Activated CD8-positive, alpha-beta memory T cell treated with anti-CD3 and anti-CD28 coated beads, Interleukin-2, amount 10 ng/mL, durations not matched to agents 7 days and 5 days (primary cell): Measurements from ENCODE around the gene MAP7. TPM values are rescaled to one million over a fixed set of nuclear protein-coding genes. Genes with fewer than 3 reads are reported as not detected.
"Not testable (repeated sequence)": the region's sequence is repeated elsewhere in the genome, so short reads cannot be mapped to it uniquely, and the experiment has no call there.

Experiments used
- ATAC-seq: fragments of 150-1000 bp; cut with Tn5 transposase; one replicate; pipeline ENCODE4 v1.10.0; 2021; ENCODE audit warnings: moderate library complexity
- CTCF ChIA-PET: fragments of 350-600 bp; sonication (Branson Sonifier 250); formaldehyde crosslinking; loops from one replicate; lab custom pipeline; 2021; ENCODE audit warnings: antibody characterized with exemption; lab: Charles Lee
- DNase-seq: peaks from one replicate; pipeline ENCODE4 v3.0.0-alpha.2; 2020
- H3K27ac Mint-ChIP-seq: one replicate; pipeline ENCODE4 v1.8.0; 2021; ENCODE audit warnings: mild to moderate bottlenecking, mixed read lengths
- H3K27me3 Mint-ChIP-seq: one replicate; pipeline ENCODE4 v1.8.0; 2021; ENCODE audit warnings: mixed read lengths
- H3K36me3 Mint-ChIP-seq: one replicate; pipeline ENCODE4 v1.8.0; 2021; ENCODE audit warnings: mild to moderate bottlenecking, mixed read lengths
- H3K4me1 Mint-ChIP-seq: one replicate; pipeline ENCODE4 v1.8.0; 2021; ENCODE audit warnings: mixed read lengths
- H3K4me3 Mint-ChIP-seq: one replicate; pipeline ENCODE4 v1.8.0; 2021; ENCODE audit warnings: mild to moderate bottlenecking, moderate library complexity, mixed read lengths
- H3K9me3 Mint-ChIP-seq: one replicate; pipeline ENCODE4 v1.8.0; 2022; ENCODE audit warnings: low read depth, mixed read lengths
- total RNA-seq, 2 experiments: library from RNA; stranded (reverse); gene quantifications; one replicate each; pipeline ENCODE4 v1.2.3, GENCODE V29; 2021

MAP7 gene
- total RNA-seq, 2 experiments from 2014 or later = 0.29 to 0.59 TPM

DNA sequence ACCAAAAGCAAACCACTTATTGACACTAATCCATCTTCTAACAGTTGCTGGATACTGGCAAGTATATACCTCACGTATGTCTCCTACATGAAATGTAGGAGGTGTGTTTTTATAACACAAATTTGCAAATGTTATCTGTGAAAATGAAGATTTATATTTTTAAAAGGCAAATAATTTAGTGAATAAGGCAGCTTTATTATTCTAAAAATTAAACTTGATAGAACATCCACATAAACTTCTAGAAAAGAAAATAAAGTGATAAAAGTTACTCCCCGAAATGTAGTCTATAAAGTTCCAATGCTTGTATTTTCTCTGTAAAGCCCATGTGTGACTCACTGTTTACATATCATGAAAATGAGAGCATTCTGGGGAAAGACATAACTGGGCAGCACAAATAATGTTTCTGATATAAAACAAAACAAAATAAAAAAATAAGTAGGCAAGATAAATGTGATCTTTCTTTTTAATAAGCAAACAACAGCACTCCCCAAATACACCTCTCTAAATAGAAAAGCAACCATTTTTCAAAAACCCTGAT is 84.4 kb downstream of the MAP7 start:
- ATAC-seq (no peak), DNase-seq (no peak)
- no peak overlapping the region for H3K27ac Mint-ChIP-seq
- no peak overlapping the region for H3K4me3 Mint-ChIP-seq
- peaks cover 50% of the 10 kb centered on the region for H3K27me3 Mint-ChIP-seq
- H3K4me1 Mint-ChIP-seq = peaks cover 10% of the 10 kb centered on the region
- H3K36me3 Mint-ChIP-seq = no peaks in the 10 kb centered on the region
- H3K9me3 Mint-ChIP-seq = no peaks in the 10 kb centered on the region
- CTCF ChIA-PET = no interaction called here

DNA sequence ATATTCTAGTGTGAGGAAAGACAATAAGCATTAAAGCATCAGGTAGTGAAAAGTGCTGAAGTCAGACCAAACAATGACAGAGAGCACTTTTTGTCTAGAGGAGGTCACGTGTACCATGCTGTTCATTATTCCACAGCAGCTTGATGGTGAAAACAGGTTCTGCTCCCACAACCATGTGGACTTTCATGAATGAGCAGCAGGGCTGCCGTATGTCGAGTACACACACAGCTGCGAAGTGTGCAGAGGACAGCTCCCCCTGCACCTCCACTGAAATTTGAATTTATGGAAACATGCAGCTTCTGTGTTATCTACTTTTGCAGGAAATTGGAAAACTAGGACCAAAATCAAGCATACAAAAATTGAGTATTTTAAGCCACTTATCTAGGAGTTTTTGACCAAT is 85.3 kb downstream of the MAP7 start:
- Mint-ChIP-seq H3K9me3 (no peaks in the 10 kb centered on the region), H3K4me3 (no peak overlapping the region), H3K27ac (no peak overlapping the region), H3K27me3 (peaks cover 48% of the 10 kb centered on the region), H3K36me3 (no peaks in the 10 kb centered on the region), H3K4me1 (peaks cover 10% of the 10 kb centered on the region)
- ATAC-seq = no peak
- CTCF ChIA-PET = no interaction called here
- no peak for DNase-seq

DNA sequence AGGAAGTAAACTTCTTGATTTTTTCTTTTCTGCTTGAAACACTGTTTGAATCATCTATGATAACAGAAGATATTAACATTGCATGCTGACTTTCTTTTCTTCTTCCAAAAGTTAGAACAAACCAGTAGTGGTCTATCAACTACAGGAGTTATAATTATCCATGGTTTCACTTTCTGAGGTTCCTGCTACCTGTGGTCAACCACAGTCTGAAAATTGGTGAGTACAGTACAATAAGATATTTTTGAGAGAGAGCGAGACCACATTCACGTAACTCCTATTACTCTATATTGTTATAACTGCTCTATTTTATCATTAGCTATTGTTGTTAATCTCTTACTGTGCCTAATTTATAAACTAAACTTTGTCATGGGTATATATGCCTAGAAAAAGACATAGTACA is 86.1 kb downstream of the MAP7 start:
- no peaks in the 10 kb centered on the region for H3K36me3 Mint-ChIP-seq
- H3K4me3 Mint-ChIP-seq = no peak overlapping the region
- ATAC-seq = no peak
- DNase-seq = no peak
- no peak overlapping the region for H3K27ac Mint-ChIP-seq
- H3K9me3 Mint-ChIP-seq = no peaks in the 10 kb centered on the region
- H3K27me3 Mint-ChIP-seq = peaks cover 53% of the 10 kb centered on the region
- CTCF ChIA-PET = no interaction called here
- H3K4me1 Mint-ChIP-seq = peaks cover 10% of the 10 kb centered on the region

DNA sequence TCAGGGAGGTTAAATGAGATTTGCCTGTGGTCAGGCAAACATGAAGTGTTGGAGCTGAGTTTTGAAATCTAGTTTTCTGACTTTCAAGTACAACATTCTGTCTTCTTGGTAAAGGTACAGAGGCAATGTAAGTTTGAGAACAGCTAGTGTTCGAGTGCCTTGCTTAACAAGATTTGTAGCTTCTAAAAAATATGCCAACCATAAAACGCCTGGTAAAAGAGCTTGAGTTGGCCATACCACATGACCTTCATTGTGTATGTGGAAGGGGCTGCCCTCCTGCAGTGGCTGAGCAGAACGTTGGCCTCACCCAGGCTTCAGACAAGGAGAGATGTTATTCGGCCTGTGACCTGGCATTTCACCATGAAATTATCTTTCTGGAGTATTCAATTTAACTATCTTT is 86.5 kb downstream of the MAP7 start:
- Mint-ChIP-seq H3K9me3 (no peaks in the 10 kb centered on the region), H3K36me3 (no peaks in the 10 kb centered on the region), H3K4me1 (peaks cover 10% of the 10 kb centered on the region), H3K4me3 (no peak overlapping the region), H3K27me3 (peaks cover 56% of the 10 kb centered on the region), H3K27ac (no peak overlapping the region)
- ATAC-seq (no peak), DNase-seq (no peak)
- CTCF ChIA-PET = no interaction called here

DNA sequence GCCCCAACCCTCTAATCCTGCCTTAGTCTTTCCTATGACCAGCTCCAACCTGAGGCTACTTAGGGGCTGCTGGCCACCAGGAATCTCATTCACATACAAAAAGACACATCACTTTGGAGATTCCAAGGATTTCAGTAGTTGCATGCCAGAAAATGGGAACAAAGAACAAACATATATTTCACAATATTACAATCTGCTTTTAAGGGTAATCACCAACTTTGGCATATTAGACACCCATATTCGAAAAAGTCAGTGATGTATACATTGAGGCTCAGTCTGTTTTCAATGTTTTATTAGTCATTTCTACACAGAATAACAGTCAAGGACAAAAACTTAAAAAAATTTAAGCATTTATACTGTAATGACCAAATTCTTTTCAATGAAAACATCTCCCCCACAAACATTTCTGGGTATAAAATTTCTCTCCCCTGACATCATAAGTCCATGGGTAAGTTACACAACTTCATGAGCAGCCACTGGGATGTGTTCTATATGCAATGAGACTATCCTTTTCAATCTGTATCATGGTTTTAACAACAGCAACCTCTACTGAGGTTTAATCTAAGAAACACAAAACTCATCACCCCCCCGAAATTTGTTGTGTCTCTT is 103.5 kb downstream of the MAP7 start:
- CTCF ChIA-PET = no interaction called here
- DNase-seq (no peak), ATAC-seq (no peak)
- Mint-ChIP-seq H3K27ac (no peak overlapping the region), H3K4me1 (no peaks in the 10 kb centered on the region), H3K36me3 (no peaks in the 10 kb centered on the region), H3K4me3 (no peak overlapping the region), H3K9me3 (no peaks in the 10 kb centered on the region), H3K27me3 (peaks cover 33% of the 10 kb centered on the region)

DNA sequence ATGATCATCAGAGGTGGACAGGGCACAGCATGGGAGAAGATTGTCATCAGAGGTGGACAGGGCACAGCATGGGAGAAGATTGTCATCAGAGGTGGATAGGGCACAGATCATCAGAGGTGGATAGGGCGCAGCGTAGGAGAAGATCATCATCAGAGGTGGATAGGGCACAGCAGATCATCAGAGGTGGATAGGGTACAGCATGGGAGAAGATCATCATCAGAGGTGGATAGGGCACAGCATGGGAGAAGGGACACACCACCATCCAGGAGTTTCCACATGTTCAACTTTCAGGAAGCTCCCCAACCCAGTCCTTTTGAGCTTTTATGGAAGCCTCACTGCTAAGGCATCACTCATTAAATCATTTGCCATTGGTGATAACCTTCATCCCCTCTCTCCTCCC is 104.1 kb downstream of the MAP7 start:
- H3K9me3 Mint-ChIP-seq = no peaks in the 10 kb centered on the region
- peaks cover 31% of the 10 kb centered on the region for H3K27me3 Mint-ChIP-seq
- CTCF ChIA-PET = no interaction called here
- no peak overlapping the region for H3K27ac Mint-ChIP-seq
- no peaks in the 10 kb centered on the region for H3K4me1 Mint-ChIP-seq
- DNase-seq (no peak), ATAC-seq (no peak)
- no peak overlapping the region for H3K4me3 Mint-ChIP-seq
- H3K36me3 Mint-ChIP-seq = no peaks in the 10 kb centered on the region

DNA sequence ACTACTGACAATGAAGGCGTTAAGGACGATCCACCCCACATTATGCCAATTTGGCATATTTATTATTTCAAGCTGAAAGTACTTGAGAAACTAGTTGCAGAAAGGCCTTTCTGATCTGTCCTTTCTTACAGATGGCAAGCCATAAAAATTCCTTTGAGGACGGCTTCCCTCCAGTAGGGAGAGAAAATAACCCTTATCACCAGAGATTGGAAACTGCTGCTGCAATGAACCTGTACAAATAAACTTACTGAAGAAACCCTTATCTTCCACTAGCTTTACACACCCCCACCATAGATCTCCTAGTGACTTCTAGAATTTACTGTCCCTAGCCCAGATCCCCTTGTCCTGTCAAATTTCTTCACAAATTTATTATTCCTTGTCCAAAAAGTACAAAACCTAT is 105.2 kb downstream of the MAP7 start:
- H3K27me3 Mint-ChIP-seq = peaks cover 31% of the 10 kb centered on the region
- H3K27ac Mint-ChIP-seq = no peak overlapping the region
- H3K4me1 Mint-ChIP-seq = no peaks in the 10 kb centered on the region
- no peak overlapping the region for H3K4me3 Mint-ChIP-seq
- DNase-seq (no peak), ATAC-seq (no peak)
- CTCF ChIA-PET = no interaction called here
- no peaks in the 10 kb centered on the region for H3K36me3 Mint-ChIP-seq
- H3K9me3 Mint-ChIP-seq = no peaks in the 10 kb centered on the region

DNA sequence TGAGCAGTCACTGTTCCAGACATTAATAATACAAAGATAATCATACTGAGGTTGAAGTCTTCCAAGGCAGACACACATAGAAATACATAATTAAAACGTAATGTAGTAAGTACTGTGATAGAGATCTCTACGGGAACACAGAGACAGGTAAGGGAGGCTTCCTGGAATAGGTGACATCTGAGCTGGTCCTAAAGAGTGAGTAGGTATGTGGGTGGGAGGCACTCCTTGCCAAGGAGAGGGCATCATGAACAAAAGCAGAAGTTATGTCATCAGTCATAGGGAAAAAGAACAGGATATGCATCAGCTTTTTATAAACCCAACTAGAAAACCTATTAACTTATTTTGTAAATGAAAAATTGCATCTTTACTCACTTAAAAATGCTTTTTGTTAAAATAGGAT is 110.0 kb downstream of the MAP7 start:
- DNase-seq (no peak), ATAC-seq (no peak)
- Mint-ChIP-seq H3K36me3 (no peaks in the 10 kb centered on the region), H3K27ac (no peak overlapping the region), H3K4me1 (no peaks in the 10 kb centered on the region), H3K4me3 (no peak overlapping the region), H3K9me3 (no peaks in the 10 kb centered on the region), H3K27me3 (peaks cover 11% of the 10 kb centered on the region)
- CTCF ChIA-PET = no interaction called here

DNA sequence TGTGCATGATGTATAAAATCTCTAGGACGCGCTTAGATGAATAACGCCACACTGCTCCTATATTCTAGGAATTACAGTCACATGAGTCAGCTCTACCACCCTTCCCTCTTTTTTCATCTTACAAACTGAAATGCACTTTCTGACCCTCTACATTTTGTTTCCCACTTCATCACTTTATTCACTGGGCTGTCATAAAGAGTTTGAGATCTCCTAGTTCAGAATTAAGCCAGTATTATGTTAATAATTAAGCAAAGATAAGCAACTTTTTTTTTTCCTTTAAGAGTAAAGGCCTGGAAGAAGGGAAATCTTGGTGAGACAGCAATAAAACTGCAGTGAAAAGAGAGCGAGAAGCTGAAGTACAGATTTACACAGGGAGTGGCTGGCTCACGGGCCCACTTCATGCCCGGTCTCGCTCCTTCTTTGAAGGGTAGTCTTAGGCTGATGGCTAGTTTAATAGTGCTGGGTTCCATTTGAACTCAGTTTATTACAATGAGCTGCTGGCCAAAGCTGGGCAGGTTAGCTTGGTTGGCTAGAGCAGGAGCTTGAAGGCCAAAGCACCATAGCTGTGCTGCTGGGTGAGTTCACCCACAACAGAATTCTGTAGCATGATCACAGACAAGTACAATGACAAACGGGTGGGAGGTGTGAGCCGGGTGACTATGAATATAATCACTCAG is 110.6 kb downstream of the MAP7 start:
- Mint-ChIP-seq H3K36me3 (no peaks in the 10 kb centered on the region), H3K4me3 (no peak overlapping the region), H3K4me1 (no peaks in the 10 kb centered on the region), H3K27me3 (peaks cover 6% of the 10 kb centered on the region), H3K9me3 (no peaks in the 10 kb centered on the region), H3K27ac (no peak overlapping the region)
- ATAC-seq (no peak), DNase-seq (no peak)
- CTCF ChIA-PET = no interaction called here

DNA sequence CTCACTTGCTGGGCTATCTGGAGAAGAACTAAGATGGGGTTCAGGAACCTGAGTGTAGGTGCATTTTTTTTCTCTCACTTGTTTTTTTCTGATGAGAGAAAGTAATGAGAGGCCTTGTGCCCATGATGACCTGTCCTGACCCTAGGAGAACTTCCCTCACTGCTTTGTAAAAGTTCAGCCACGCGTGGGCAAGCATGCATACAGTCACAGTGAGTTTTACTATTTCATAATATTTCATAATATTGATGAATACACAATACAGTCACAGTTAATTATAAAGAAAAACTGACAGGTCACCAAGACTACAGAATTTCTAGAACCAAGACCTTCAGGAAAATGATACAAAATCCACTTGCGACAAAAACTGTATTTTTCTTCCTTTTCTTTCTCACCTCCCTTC is 111.8 kb downstream of the MAP7 start:
- H3K4me1 Mint-ChIP-seq = no peaks in the 10 kb centered on the region
- no peak overlapping the region for H3K4me3 Mint-ChIP-seq
- DNase-seq (no peak), ATAC-seq (no peak)
- CTCF ChIA-PET = no interaction called here
- no peak overlapping the region for H3K27ac Mint-ChIP-seq
- H3K27me3 Mint-ChIP-seq = peaks cover 8% of the 10 kb centered on the region
- H3K9me3 Mint-ChIP-seq = no peaks in the 10 kb centered on the region
- H3K36me3 Mint-ChIP-seq = no peaks in the 10 kb centered on the region

DNA sequence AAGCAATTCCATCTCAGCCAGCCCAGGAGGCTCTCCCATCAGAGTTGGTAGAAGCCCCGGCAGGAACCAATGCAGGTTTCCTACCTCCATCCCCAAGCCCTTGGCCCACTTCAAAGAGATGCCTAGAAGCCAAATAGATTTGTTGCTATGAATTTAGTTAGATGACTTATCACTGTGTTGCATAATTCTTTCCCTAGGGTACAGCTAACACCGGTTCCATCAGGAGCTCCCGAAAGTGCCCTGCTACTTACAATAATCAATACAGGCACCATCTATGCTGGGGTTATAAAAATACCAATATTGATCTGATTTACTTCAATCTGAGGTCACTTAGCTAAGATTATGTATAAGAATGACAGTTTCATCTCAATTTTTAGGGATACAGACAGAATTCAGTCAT is 113.0 kb downstream of the MAP7 start:
- ATAC-seq (no peak), DNase-seq (no peak)
- H3K9me3 Mint-ChIP-seq = no peaks in the 10 kb centered on the region
- no peak overlapping the region for H3K27ac Mint-ChIP-seq
- H3K4me1 Mint-ChIP-seq = no peaks in the 10 kb centered on the region
- no peak overlapping the region for H3K4me3 Mint-ChIP-seq
- H3K36me3 Mint-ChIP-seq = no peaks in the 10 kb centered on the region
- peaks cover 12% of the 10 kb centered on the region for H3K27me3 Mint-ChIP-seq
- CTCF ChIA-PET = no interaction called here

DNA sequence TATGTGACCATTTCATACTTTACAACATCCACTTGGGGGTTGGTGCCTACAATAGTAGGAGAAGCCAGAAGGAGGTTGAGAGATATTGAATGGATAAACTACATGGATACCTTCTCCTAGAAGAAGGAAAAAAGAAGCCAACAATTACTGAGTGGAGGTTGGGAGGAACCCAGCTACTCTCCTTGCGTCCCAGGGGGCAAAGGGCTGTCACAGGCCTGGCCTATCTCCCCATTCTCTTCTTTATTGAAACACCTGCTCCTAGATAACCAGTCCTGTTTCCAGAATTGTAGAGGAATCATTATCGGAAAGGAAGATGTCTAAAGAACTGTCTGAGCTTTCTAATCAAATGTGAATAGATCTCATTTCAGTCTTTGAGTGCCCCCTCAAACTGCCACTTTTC is 115.1 kb downstream of the MAP7 start:
- ATAC-seq (no peak), DNase-seq (no peak)
- Mint-ChIP-seq H3K4me3 (no peak overlapping the region), H3K4me1 (no peaks in the 10 kb centered on the region), H3K9me3 (no peaks in the 10 kb centered on the region), H3K27ac (no peak overlapping the region), H3K27me3 (peaks cover 21% of the 10 kb centered on the region), H3K36me3 (no peaks in the 10 kb centered on the region)
- CTCF ChIA-PET = no interaction called here

DNA sequence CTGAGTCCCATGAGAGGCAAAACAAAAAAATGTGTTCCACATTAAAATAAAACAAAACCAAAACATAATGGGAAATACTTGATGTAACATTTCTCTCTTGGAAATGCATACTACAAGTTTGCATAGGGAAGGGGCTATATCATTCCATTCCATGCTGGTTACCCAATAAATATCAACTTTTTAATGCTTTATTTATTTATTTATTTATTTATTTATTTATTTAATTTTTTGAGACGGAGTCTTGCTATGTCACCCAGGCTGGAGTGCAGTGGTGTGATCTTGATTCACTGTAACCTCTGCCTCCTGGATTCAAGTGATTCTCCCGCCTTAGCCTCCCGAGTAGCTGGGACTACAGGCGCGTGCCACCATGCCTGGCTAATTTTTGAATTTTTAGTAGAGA is 118.9 kb downstream of the MAP7 start:
- H3K27ac Mint-ChIP-seq, CTCF ChIA-PET, H3K4me3 Mint-ChIP-seq, ATAC-seq, DNase-seq, H3K9me3 Mint-ChIP-seq, H3K4me1 Mint-ChIP-seq, H3K36me3 Mint-ChIP-seq: not testable (repeated sequence)
- peaks cover 35% of the 10 kb centered on the region for H3K27me3 Mint-ChIP-seq

DNA sequence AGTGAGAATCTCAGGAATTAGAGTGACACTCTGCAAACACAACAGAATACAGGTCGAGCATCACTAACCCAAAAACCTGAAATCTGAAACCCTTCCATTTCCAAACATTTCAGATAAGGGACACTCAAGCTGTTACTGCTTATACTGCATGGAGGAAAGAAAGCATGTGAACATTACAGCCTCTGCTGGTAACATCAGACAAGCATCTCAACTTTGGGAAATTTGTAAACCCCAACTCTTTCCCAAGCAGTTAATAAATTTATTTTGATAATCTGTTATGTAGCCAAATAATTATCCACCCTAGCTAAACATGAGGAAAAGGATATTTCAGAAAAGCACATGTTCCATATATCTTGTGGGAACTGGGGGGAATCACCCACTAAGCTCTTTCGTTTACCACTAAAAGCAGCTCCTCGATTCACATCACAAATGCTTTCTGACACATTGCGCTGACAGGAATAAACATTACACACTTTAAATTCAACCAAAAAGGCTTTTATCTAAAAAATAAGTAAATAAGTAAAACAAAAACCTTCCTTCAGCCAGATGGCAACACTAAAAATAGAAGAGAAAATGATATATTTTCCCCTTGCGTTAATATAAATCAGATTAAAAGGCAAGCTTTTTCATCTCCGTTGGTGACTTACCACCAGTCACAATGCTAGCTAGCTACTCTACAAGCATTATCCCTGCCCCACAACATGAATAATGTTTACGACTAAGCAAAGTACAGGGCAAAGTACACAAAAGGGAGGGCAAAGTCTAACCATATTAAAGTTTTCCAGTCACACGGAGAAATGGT is 120.8 kb downstream of the MAP7 start:
- H3K4me1 Mint-ChIP-seq = no peaks in the 10 kb centered on the region
- no peaks in the 10 kb centered on the region for H3K9me3 Mint-ChIP-seq
- DNase-seq (no peak), ATAC-seq (no peak)
- CTCF ChIA-PET = no interaction called here
- H3K4me3 Mint-ChIP-seq = no peak overlapping the region
- peaks cover 36% of the 10 kb centered on the region for H3K27me3 Mint-ChIP-seq
- no peak overlapping the region for H3K27ac Mint-ChIP-seq
- no peaks in the 10 kb centered on the region for H3K36me3 Mint-ChIP-seq
